Muscle layer of colon (tissue), 2 donors: ENCODE measurements around the gene SPEG.
A peak's percentile ranks its signal among the peaks of the same experiment; 100 is the strongest.

Experiments
- H3K27ac ChIP-seq: one replicate; pipeline ENCODE4 v1.7.0; 2013; ENCODE audit warnings: low read depth, mild to moderate bottlenecking, low read length, moderate library complexity
- H3K27me3 ChIP-seq, 2 donors: one replicate each; pipeline ENCODE4 v1.7.0; 2013; ENCODE audit warnings: low read length in 2 of 2, mild to moderate bottlenecking in 2 of 2; ENCODE audit not compliant: insufficient read depth in 2 of 2, control insufficient read depth in 1 of 2
- H3K36me3 ChIP-seq: one replicate; pipeline ENCODE4 v1.7.0; 2013; ENCODE audit warnings: mild to moderate bottlenecking, low read length; ENCODE audit not compliant: insufficient read depth
- H3K4me1 ChIP-seq: one replicate; pipeline ENCODE4 v1.7.0; 2013; ENCODE audit warnings: mild to moderate bottlenecking, low read length; ENCODE audit not compliant: insufficient read depth
- H3K4me3 ChIP-seq, 2 donors: one replicate each; pipeline ENCODE4 v1.7.0; 2013; ENCODE audit warnings: low read length in 2 of 2, low read depth in 1 of 2, mild to moderate bottlenecking in 1 of 2, moderate library complexity in 1 of 2
- H3K9ac ChIP-seq: one replicate; pipeline ENCODE4 v1.7.0; 2013; ENCODE audit warnings: low read length
- H3K9me3 ChIP-seq: one replicate; pipeline ENCODE4 v1.7.0; 2013; ENCODE audit warnings: mild to moderate bottlenecking, low read length
- donor health status: abdominal sarcoma.
- donor health status: Adenocarcinoma of cecum.

The SPEG gene

DNA sequence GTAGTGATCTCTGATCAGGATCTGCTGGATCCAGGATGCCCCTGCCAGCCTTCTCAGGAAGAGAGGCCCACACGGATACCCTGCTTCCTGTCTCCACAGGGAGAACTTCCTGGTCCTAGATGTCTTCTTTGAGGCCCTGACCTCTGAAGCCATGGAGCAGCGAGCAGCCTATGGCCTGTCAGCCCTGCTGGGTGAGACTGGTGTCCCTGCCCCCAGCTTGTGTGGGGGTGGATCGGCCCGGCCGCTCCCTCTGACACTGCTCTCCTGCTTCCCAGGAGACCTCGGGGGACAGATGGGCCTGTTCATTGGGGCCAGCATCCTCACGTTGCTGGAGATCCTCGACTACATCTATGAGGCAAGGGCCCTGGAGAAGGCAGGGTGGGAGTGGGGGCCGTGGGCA lies 102.3 kb downstream of the SPEG start:
- Histone ChIP-seq H3K27ac (no peak overlapping the region), H3K36me3 (peaks cover 15% of the 10 kb centered on the region), H3K4me3 (no peak overlapping the region), H3K4me1 (peaks cover 6% of the 10 kb centered on the region), H3K9me3 (no peaks in the 10 kb centered on the region), H3K9ac (no peak overlapping the region), H3K27me3 (no peaks in the 10 kb centered on the region)

DNA sequence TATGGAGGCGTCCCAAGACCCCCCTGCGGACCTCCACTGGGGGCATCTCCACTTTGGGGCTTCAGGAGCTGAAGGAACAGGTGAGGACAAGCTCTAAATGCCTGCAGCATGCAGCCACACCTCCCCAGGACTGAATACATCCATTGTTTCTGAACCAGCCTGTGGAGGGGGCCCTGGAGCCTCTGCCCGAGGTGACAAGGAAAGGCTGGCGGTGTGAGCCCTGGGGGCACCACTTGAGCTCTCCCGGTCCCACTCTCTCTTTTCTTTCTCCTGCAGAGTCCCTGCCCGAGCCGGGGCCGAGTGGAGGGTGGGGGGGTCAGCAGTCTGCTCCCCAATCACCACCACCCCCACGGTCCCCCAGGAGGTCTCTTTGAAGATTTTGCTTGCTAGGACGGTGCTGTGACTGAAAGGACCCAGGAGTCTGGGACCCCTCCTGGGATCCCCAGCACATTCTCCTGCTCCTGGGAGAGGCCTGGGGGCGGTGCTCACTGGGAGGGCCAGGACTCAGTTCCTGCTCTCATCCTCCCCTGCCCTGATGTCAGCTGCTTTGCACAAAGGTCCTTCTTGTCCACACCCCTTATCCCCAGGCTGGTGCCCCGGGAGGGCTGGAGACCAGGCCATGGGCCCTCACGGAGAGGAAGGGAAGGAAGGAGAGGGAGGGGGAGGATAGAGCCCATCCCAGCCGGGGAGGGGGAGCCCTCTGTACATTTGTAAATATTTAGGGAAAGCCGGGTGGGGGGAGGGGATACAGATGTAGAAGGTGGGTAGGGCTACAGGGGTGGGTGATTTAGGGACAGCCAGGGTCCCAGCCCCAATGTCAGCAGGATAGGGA lies 103.2 kb downstream of the SPEG start:
- no peak overlapping the region for H3K9ac ChIP-seq
- peaks cover 15% of the 10 kb centered on the region for H3K4me1 ChIP-seq
- no peak overlapping the region for H3K27ac ChIP-seq

DNA sequence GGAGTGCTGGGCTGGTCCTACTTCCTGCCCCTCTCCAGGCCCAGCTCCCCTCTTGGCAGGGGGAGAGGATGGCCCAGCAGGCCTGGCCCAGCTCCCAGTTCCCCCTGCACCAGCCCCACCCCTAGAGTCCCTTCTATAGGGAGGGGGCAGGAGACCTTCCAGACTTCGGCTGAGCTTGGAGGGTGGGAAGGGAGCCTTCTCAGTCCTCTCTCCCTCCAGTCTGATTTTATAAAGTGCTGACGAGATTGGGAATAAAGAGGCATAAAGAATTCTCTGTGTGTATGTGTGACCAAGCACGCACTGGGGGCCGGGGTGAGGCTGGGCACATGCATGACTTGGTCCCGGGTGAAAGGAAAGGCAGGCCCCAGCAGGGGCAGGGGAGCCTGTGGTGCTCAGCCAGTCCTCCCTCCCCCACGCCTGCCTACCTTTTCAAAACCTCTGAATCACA lies 103.9 kb downstream of the SPEG start:
- no peak overlapping the region for H3K9ac ChIP-seq
- no peaks in the 10 kb centered on the region for H3K9me3 ChIP-seq
- H3K27me3 ChIP-seq, result no peaks in the 10 kb centered on the region
- no peak overlapping the region for H3K27ac ChIP-seq
- H3K4me1 ChIP-seq, result peaks cover 15% of the 10 kb centered on the region
- H3K4me3 ChIP-seq, result no peak overlapping the region
- H3K36me3 ChIP-seq, result peaks cover 15% of the 10 kb centered on the region

More for the DNA sequence above, 103.2 kb downstream of the SPEG start:
- Histone ChIP-seq H3K4me3 (no peak overlapping the region), H3K27me3 (no peaks in the 10 kb centered on the region), H3K36me3 (peaks cover 15% of the 10 kb centered on the region), H3K9me3 (no peaks in the 10 kb centered on the region)

DNA sequence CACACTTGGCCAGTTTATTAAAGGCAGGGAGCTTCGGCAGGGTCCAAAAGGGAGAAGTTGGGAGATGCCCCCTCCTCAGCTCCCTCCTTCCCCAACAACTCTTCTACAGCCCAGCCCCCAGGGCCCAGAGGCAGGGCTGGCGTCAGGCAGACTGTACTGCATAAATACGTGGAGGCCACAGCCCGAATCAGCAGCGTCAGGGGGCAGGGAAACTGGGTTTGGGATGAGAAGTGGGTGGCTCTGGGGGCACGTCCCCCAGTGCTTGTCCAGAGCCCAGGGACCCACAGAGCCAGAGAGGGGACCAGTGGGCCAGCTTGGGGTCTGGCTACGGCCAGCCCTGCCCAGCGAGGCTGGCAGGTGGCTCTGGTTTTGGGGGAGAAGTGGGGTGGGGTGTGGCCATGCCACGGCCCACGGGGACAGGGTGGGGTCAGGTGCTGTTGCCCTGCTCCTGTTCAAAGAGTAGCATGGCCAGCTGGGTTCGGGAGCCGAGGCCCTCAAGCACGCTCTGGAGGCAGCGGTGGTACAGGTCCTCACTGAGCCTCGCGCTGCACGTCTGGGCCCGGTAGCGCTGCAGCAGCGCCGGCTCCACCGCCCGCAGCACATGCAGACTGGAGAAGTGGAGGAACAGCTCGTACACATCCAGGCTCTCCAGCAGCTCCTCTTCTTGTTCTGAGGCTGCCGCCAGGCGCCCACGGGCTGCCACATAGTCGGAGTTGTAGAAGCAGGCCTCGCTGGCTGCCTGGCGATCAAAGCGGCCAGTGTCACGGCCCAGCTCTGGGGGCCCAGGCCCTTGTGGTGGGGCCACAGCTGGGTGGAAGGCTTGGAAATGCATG lies 104.5 kb downstream of the SPEG start:
- H3K27me3 ChIP-seq, result no peaks in the 10 kb centered on the region
- H3K4me1 ChIP-seq, result peaks cover 17% of the 10 kb centered on the region
- peaks cover 15% of the 10 kb centered on the region for H3K36me3 ChIP-seq
- no peak overlapping the region for H3K4me3 ChIP-seq
- H3K9ac ChIP-seq, result no peak overlapping the region
- H3K27ac ChIP-seq, result no peak overlapping the region
- no peaks in the 10 kb centered on the region for H3K9me3 ChIP-seq

DNA sequence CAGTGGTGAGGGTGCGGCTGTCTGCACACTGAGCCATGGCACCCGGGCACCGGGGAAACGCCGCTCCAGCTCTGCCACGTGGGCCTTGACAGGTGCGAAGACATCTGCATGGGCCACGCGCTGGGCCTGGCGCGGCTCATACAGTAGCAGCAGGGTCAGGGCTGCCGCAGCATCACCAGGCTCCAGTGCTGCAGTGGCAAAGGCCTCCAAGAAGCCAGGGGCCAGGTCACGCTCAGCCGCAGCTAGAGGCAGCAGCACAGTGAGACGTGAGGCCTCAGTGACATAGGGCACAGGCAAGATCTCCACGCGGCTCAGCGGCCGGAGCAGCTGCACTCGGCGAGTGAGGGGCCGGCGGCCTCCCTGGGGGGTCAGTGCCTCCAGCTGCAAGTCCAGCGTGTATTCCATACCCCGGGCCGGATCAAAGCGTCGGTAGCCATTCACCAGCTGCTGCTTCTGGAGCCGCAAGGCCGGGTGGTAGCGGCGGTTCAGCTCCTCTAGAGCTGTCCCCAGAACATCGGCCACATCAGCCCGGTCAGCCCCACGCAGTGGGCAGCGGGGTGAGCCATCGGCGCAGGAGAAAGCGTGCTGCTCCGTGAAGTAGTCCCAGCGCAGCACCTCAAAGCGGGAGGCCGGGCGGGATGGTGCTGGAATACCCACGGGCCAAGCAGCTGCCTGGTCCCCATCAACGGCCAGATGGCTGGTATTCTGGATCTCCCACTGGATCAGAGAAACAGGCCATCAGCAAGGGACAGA lies 105.5 kb downstream of the SPEG start:
- H3K9ac ChIP-seq, result no peak overlapping the region
- peaks cover 15% of the 10 kb centered on the region for H3K36me3 ChIP-seq
- H3K27ac ChIP-seq, result no peak overlapping the region
- peaks cover 23% of the 10 kb centered on the region for H3K4me1 ChIP-seq
- H3K9me3 ChIP-seq, result no peaks in the 10 kb centered on the region
- H3K4me3 ChIP-seq, result no peak overlapping the region
- H3K27me3 ChIP-seq, result no peaks in the 10 kb centered on the region

DNA sequence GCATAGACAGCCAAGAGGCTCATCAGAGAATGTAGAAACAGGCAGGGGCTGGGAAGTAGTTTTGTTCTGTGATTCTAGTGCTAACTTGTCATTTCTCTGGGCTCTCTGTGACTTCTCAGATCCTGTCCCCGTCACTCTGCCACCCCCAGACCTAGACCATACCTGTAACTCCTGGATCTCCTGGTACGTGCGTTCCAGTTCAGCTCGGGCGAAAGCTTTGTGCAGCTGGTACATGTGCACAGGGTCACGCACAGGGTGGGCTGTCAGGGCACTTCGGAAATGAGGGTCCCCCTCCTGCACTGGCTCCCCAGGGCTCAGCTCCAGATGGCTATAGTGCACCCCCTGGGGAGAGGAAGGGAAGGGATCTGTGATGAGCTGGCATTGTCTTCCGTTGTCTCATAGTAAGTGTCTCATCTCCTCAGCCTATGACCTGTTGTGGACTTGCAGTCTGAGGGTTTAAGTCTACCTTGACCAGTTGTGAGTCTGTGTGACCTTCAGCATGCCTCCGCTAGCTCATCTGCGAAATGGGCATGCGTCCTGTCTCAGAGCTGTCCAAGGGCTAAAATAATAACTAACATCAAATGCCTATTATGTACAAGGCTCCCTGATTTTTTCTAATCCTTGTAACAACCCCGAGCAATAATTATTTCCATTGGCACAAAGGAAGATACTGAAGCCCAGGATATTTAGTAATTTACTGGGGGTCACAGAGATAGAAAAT lies 106.3 kb downstream of the SPEG start:
- no peak overlapping the region for H3K27ac ChIP-seq
- no peaks in the 10 kb centered on the region for H3K9me3 ChIP-seq
- no peaks in the 10 kb centered on the region for H3K27me3 ChIP-seq
- peaks cover 15% of the 10 kb centered on the region for H3K36me3 ChIP-seq
- H3K4me1 ChIP-seq, result peaks cover 23% of the 10 kb centered on the region
- no peak overlapping the region for H3K9ac ChIP-seq
- no peak overlapping the region for H3K4me3 ChIP-seq

DNA sequence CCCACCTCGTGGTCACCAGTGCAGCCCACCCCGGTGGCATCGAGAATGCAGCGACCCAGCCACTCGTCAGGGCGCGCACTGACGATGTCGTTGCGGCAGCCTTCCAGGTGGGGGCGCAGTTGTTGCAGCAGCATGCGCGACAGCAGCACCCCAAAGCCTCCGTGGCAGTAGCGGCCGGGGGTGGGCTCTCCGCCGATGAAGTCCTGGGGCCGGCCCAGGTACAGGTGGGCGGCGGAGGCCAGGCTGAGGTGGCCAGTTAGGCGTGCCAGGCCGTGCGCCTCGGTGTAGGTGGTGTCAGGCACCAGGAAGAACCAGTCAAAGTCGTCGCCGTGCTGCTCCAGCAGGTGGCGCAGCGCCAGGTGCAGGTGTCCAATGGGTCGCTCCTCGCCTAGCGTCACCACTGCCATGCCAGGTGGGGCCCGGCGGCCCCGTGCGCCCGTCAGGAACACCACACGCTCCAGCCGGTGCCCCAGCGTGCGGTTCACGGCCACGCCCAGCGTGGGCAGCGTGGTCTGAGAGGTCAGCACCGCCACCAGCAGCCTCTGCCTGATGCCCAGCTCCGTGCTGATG lies 107.1 kb downstream of the SPEG start:
- Histone ChIP-seq H3K4me3 (no peak overlapping the region), H3K9me3 (no peaks in the 10 kb centered on the region), H3K27ac (no peak overlapping the region), H3K27me3 (no peaks in the 10 kb centered on the region), H3K9ac (no peak overlapping the region), H3K36me3 (peaks cover 15% of the 10 kb centered on the region), H3K4me1 (peaks cover 23% of the 10 kb centered on the region)

DNA sequence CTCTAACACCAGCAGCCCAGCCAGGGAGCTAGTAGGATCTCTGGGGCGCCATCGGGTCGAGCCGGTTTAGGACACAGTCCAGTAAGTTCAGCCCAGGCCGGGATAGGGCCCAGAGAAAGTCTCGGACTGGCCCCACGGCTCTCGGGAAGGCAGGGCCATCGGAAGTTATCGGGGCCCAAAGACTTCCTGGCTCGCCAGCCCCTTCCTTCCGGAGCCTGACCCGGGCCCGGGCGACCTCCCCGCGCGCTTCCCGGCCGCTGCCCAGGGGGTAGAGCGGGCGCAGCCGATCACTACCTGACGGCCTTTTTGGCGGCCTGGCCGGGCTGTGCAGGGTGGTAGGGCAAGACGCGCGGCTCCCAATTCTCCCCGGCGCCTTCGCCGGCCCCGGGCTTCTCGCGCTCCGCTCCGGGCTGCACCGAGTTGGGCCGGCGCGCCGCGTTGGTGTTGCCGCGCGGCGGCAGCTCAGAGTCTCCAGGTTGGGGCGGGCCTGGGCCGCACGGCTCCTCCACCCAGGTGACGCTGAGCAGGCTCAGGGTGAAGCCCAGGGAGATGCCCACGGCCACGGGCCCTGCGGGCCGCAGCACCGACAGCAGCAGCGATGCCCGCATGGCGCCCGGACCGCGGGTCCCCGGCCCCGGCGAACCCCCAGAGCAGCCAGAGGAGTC lies 108.4 kb downstream of the SPEG start:
- H3K27ac ChIP-seq, result peak overlapping the region; percentile 80
- peak overlapping the region; percentile 58 to 78 for H3K4me3 ChIP-seq
- peaks cover 23% of the 10 kb centered on the region for H3K4me1 ChIP-seq
- no peaks in the 10 kb centered on the region for H3K9me3 ChIP-seq
- H3K36me3 ChIP-seq, result peaks cover 15% of the 10 kb centered on the region
- H3K27me3 ChIP-seq, result no peaks in the 10 kb centered on the region
- peak overlapping the region; percentile 61 for H3K9ac ChIP-seq

DNA sequence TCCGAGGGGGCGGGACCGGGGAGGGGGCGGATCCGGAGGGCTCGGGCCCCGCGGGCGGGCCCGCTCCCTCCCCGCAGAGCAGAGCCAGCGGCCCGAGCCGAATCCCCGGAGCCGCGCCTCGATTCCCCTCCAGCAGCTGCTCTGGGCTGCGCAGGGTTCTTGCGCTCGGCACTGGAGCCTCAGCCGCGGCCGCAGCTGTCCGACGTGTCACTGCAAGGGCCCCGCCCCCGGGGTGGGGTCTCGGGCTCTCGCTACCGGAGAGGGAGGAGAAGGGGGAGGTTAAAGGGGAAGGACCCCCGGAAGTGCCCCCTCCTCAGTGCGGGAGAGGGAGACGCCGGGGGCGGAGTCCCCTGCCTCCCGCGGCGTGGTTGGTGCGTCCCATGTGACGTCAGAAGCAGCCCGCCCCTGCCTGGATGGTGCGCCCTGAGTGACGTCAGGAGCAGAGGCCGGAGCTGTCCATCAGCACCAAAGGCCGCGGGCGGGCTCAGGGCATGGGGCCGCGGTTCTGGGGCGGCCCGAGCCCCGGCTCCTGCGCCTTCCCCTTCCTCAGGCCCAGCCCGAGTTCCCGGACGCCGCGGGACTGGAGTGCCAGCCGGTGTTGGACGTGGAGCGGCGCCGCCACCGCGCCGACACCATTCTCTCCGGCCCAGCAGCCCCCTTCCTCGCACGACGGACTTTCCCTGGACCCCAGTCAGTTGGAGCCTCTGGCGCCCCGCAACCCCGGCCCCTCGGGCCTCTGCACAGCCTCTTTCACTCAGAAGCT lies 109.1 kb downstream of the SPEG start, which contains the start of the genes CHPF and TMEM198:
Gene CHPF, minus strand, starts transcription at position 214 of the 763 bp plus-strand sequence. CDS start 271 bp downstream, outside the sequence.
Gene TMEM198, plus strand, starts transcription at position 433 of the 763 bp plus-strand sequence. CDS start 700 bp downstream, outside the sequence.
- Histone ChIP-seq H3K4me3 (peak within 1 kb of the TSS; percentile 58 to 78), H3K27ac (peak within 1 kb of the TSS; percentile 80), H3K36me3 (peaks cover 15% of the 10 kb centered on the region), H3K27me3 (no peaks in the 10 kb centered on the region), H3K4me1 (peaks cover 23% of the 10 kb centered on the region), H3K9me3 (no peaks in the 10 kb centered on the region), H3K9ac (peak within 1 kb of the TSS; percentile 61)
